PFSK-1 (cell line): Measurements from ENCODE around the gene CHST10.

Experiments
- FOXP2 ChIP-seq: optimal IDR thresholded peaks from 2 replicates; pipeline ENCODE3; 2011; ENCODE audit warnings: borderline replicate concordance, control low read depth, inconsistent platforms; ENCODE audit not compliant: insufficient read depth; ENCODE audit errors: extremely low read length, extremely low read depth
- POLR2AphosphoS5 ChIP-seq: IDR thresholded peaks from 2 replicates; pipeline ENCODE4 v1.6.1; 2012; ENCODE audit warnings: low read depth, mild to moderate bottlenecking, control low read depth, low read length, moderate library complexity
- REST ChIP-seq, 2 experiments: IDR thresholded peaks; 2 replicates each; pipeline versions ENCODE4 v1.6.1 to v1.8.0; 2011 to 2012; ENCODE audit warnings: low read depth in 2 of 2, low read length in 2 of 2, control low read depth in 1 of 2, inconsistent platforms in 1 of 2, mild to moderate bottlenecking in 1 of 2, moderate library complexity in 1 of 2; ENCODE audit not compliant: insufficient read depth in 1 of 2
- SIN3A ChIP-seq: IDR thresholded peaks from 2 replicates; pipeline ENCODE4 v1.6.1; 2012; ENCODE audit warnings: mild to moderate bottlenecking, low read length, moderate library complexity, borderline replicate concordance; ENCODE audit not compliant: insufficient read depth
- TAF1 ChIP-seq: IDR thresholded peaks from 2 replicates; pipeline ENCODE4 v1.6.1; 2012; ENCODE audit warnings: low read length, control low read depth, borderline replicate concordance; ENCODE audit not compliant: insufficient read depth

The CHST10 gene

GRCh38 chr2:100397118-100397860 lies 20.2 kb downstream of the CHST10 start:
- no peak for TF ChIP-seq REST (IDR thresholded peaks at IDR 0.05; ENCODE audit: insufficient read depth in 1 of 2, low read depth in 2 of 2, low read length in 2 of 2)
- no peak for TF ChIP-seq SIN3A
- no peak for TF ChIP-seq FOXP2
- no peak for TF ChIP-seq POLR2AphosphoS5
- TF ChIP-seq TAF1 = no peak

- TF ChIP-seq SIN3A = no peak
- TF ChIP-seq REST (IDR thresholded peaks at IDR 0.05; ENCODE audit: insufficient read depth in 1 of 2, low read depth in 2 of 2, low read length in 2 of 2) = no peak
- TF ChIP-seq FOXP2 = no peak
- TF ChIP-seq POLR2AphosphoS5 = no peak
- TF ChIP-seq TAF1 = no peak
Observed at GRCh38 chr2:100396483-100396882, 21.0 kb downstream of the CHST10 start.

- TF ChIP-seq REST (IDR thresholded peaks at IDR 0.05; ENCODE audit: insufficient read depth in 1 of 2, low read depth in 2 of 2, low read length in 2 of 2) (no peak), SIN3A (no peak), TAF1 (no peak)
Observed at GRCh38 chr2:100395532-100396350, 21.7 kb downstream of the CHST10 start.

GRCh38 chr2:100394111-100394641 lies 23.3 kb downstream of the CHST10 start:
- TF ChIP-seq TAF1 (no peak), REST (IDR thresholded peaks at IDR 0.05; ENCODE audit: insufficient read depth in 1 of 2, low read depth in 2 of 2, low read length in 2 of 2) (no peak), SIN3A (no peak), POLR2AphosphoS5 (no peak), FOXP2 (no peak)
